Body of pancreas (tissue), 4 donors: ENCODE measurements around the gene MRO. TPM values are rescaled to one million over a fixed set of nuclear protein-coding genes. Genes with fewer than 3 reads are reported as not detected.
"Not testable (repeated sequence)": the region's sequence is repeated elsewhere in the genome, so short reads cannot be mapped to it uniquely, and the experiment has no call there.

Source experiments
- ATAC-seq: fragments of 150-250 bp; one replicate; pipeline ENCODE4 v1.9.1; 2016
- DNase-seq, 4 donors: peaks; one replicate each; pipeline ENCODE4 v3.0.0-alpha.2; 2019
- H3K27ac ChIP-seq, 4 donors: fragments of 200-600 bp; sonication (generic); 1 replicate in 3 of 4; 2 replicates in 1 of 4; pipeline versions ENCODE4 v1.5.1 to v1.6.1; 2016 to 2019; ENCODE audit warnings: mild to moderate bottlenecking in 1 of 4, mixed read lengths in 1 of 4, moderate library complexity in 1 of 4
- H3K27me3 ChIP-seq, 2 donors: fragments of 200-600 bp; sonication (generic); one replicate each; pipeline ENCODE4 v1.6.0; 2016; ENCODE audit warnings: mild to moderate bottlenecking in 1 of 2
- H3K36me3 ChIP-seq, 2 donors: fragments of 200-600 bp; sonication (generic); replicated peaks in 1 of 2; 2 replicates each; pipeline ENCODE4 v1.5.1; 2016; ENCODE audit warnings: low read depth in 2 of 2; ENCODE audit not compliant: insufficient read depth in 1 of 2
- H3K4me1 ChIP-seq: fragments of 200-600 bp; sonication (generic); one replicate; pipeline ENCODE4 v1.6.0; 2016
- H3K4me3 ChIP-seq, 2 donors: fragments of 200-600 bp; sonication (generic); 1 replicate in 1 of 2; 2 replicates in 1 of 2; pipeline ENCODE4 v1.5.1; 2016 to 2019
- H3K9me3 ChIP-seq, 3 donors: fragments of 200-600 bp; sonication (generic); 1 replicate in 2 of 3; 2 replicates in 1 of 3; pipeline ENCODE4 v1.5.1; 2016
- CTCF ChIP-seq, 7 experiments: fragments of 450-650 bp in 4 of 7; fragments of 200-600 bp in 3 of 7; sonication (generic) in 3 of 7; IDR thresholded peaks; one replicate each; pipeline ENCODE4 v1.5.1; 2016 to 2019; ENCODE audit warnings: antibody characterized with exemption in 7 of 7
- POLR2A ChIP-seq, 3 donors: fragments of 450-650 bp; IDR thresholded peaks; one replicate each; pipeline ENCODE4 v1.6.1; 2016; ENCODE audit warnings: antibody characterized with exemption in 3 of 3, mild to moderate bottlenecking in 2 of 3
- WGBS, 2 donors: methylation state at CpG; one replicate each; pipeline ENCODE4 v1.1.5; 2017; 5-methylcytosine and 5-hydroxymethylcytosine counted together
- intact Hi-C: fragments of 100-400 bp; cut with DNase I; formaldehyde crosslinking; loops from one replicate; pipeline ENCODE4 v1.15.1; 2023
- total RNA-seq, 2 donors: library from RNA; depleted of rRNA; stranded (reverse); fragments of >200 nt; gene quantifications; one replicate each; pipeline ENCODE4 v1.1.0, GENCODE V29; 2016

The MRO gene
- total RNA-seq, 2 donors from 2014 or later = 0.26 to 0.66 TPM

GRCh38 chr18:50786864-50787263 lies 33.0 kb downstream of the MRO start:
- TF ChIP-seq CTCF (IDR thresholded peaks at IDR 0.05) (no peak), POLR2A (IDR thresholded peaks at IDR 0.05) (no peak)
- no peaks in the 10 kb centered on the region for H3K36me3 ChIP-seq
- H3K9me3 ChIP-seq = no peaks in the 10 kb centered on the region
- no peak overlapping the region for H3K4me3 ChIP-seq
- no peaks in the 10 kb centered on the region for H3K27me3 ChIP-seq
- intact Hi-C loops = no loop called here
- ATAC-seq (no peak), DNase-seq (no peak)
- 80 to 89% methylated on average over 3 of the region's 3 CpGs for WGBS, 2 donors
- H3K27ac ChIP-seq = no peak overlapping the region
- H3K4me1 ChIP-seq = peaks cover 15% of the 10 kb centered on the region

DNA sequence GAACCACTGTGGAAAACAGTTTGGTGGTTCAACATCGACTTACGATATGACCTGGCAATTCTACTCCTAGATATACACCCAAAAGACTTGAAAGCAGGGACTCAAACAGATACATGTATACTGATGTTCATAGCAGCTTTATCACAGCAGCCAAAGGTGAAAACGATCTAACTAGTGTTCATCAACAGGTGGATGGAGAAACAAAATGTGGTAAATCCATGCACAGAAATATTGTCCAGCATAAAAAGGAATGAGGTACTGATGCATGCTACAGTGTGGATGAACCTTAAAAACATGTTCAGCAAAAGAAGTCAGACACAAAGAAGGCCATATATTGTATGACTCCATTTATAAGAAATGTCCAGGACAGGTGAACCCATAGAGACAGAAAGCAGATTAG lies 36.3 kb downstream of the MRO start:
- TF ChIP-seq CTCF (IDR thresholded peaks at IDR 0.05) (no peak), POLR2A (IDR thresholded peaks at IDR 0.05) (no peak)
- Histone ChIP-seq H3K27me3 (no peaks in the 10 kb centered on the region), H3K4me3 (no peak overlapping the region), H3K36me3 (no peaks in the 10 kb centered on the region), H3K9me3 (no peaks in the 10 kb centered on the region), H3K27ac (no peak overlapping the region), H3K4me1 (no peaks in the 10 kb centered on the region)
- intact Hi-C loops = no loop called here
- DNase-seq (no peak), ATAC-seq (no peak)
- WGBS, 2 donors = 58 to 70% methylated on average over 3 of the region's 3 CpGs

DNA sequence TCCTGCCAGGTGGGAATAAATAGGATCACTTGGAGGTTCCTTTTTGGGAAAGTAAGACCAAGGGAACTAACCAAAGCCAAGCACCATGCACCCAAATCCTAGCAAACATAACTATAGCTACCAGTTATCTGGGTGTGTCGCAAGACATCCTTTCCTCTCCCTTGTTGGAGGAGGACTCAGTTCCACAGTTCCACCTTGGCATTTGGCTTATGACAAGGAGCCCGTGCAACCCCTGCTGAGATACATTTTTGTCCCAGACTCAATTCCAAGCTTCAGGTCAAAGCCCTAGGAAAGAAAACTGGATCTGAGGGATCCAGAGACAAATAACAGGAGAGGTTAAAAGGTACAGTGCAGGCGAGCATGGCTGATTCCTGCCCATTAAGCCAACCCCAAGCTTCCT lies 40.8 kb downstream of the MRO start:
- ATAC-seq = not testable (repeated sequence)

GRCh38 chr18:50776383-50776782 lies 43.4 kb downstream of the MRO start:
- H3K27ac ChIP-seq = no peak overlapping the region
- intact Hi-C loops = no loop called here
- no peaks in the 10 kb centered on the region for H3K27me3 ChIP-seq
- WGBS, 2 donors = 88 to 94% methylated on average over 4 of the region's 4 CpGs
- TF ChIP-seq POLR2A (IDR thresholded peaks at IDR 0.05) (no peak), CTCF (IDR thresholded peaks at IDR 0.05) (no peak)
- no peaks in the 10 kb centered on the region for H3K36me3 ChIP-seq
- H3K4me1 ChIP-seq = no peaks in the 10 kb centered on the region
- ATAC-seq = no peak
- H3K9me3 ChIP-seq = no peaks in the 10 kb centered on the region
- DNase-seq = no peak
- no peak overlapping the region for H3K4me3 ChIP-seq

More for the DNA sequence above, 40.8 kb downstream of the MRO start:
- H3K4me1 ChIP-seq, H3K9me3 ChIP-seq, H3K36me3 ChIP-seq, DNase-seq, H3K27ac ChIP-seq, intact Hi-C loops, H3K27me3 ChIP-seq, H3K4me3 ChIP-seq: not testable (repeated sequence)
- 79 to 94% methylated on average over 3 of the region's 3 CpGs for WGBS, 2 donors

DNA sequence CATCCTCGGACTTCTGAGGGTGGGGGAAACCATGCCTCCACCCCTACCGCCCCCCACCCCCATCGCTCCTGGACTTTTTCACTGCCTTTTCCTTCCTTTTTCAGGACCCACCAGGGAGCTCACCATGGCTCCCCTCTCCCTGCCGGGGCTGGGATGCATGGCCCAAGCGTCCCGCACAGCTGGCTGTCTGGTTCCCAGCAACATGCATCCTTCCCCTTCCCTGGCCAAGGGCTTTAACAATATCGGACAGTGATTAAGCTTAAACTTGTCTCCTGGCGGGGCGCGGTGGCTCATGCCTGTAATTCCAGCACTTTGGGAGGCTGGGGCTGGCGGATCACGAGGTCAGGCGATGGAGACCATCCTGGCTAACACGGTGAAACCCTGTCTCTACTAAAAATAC lies 44.1 kb downstream of the MRO start:
- WGBS, 2 donors = 89 to 92% methylated on average over 14 of the region's 14 CpGs
- intact Hi-C loops = no loop called here
- Histone ChIP-seq H3K27ac (no peak overlapping the region), H3K9me3 (no peaks in the 10 kb centered on the region), H3K27me3 (no peaks in the 10 kb centered on the region), H3K4me3 (no peak overlapping the region), H3K4me1 (no peaks in the 10 kb centered on the region), H3K36me3 (no peaks in the 10 kb centered on the region)
- DNase-seq (no peak), ATAC-seq (no peak)
- TF ChIP-seq CTCF (IDR thresholded peaks at IDR 0.05) = no peak
- TF ChIP-seq POLR2A (IDR thresholded peaks at IDR 0.05) = no peak
